ENCODE data around the gene PTPRO. TPM values are rescaled to one million over a fixed set of nuclear protein-coding genes. Genes with fewer than 3 reads are reported as not detected.

PTPRO gene
- total RNA-seq = 3.7 TPM

GRCh38 chr12:15322164-15323061, at the start of gene PTPRO:
PTPRO (plus strand) TSS chr12:15322508.
- DNase-seq (ENCODE audit: low spot score) (no peak), ATAC-seq (no peak)
- intact Hi-C loops (cut with DNase I) = no loop called here

DNA sequence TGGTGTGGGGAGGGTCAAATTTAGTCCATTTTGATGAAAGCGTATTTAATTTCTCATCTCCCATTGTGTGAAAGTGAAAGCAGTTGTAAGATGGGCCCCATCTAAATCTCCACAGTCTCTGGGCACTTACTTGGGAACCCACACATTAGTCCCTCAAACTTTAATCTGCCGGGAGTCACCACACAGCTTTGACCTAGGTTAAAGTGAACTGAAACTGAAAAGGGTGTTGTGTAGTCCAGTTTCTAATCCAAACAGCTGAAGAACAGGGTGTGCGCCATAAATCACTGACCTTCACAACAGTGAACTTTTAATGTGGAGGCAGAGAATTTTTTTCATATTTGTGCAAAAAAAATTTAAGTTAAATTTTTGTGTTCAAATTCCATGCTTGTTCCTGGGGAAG, 48.4 kb upstream of the PTPRO start:
- intact Hi-C loops (cut with DNase I) = loop anchor here (10.0 kb wide), 1 partner anchor 311 kb away; no protein-coding TSS in a partner anchor
- no peak for ATAC-seq
- DNase-seq (ENCODE audit: low spot score) = no peak

DNA sequence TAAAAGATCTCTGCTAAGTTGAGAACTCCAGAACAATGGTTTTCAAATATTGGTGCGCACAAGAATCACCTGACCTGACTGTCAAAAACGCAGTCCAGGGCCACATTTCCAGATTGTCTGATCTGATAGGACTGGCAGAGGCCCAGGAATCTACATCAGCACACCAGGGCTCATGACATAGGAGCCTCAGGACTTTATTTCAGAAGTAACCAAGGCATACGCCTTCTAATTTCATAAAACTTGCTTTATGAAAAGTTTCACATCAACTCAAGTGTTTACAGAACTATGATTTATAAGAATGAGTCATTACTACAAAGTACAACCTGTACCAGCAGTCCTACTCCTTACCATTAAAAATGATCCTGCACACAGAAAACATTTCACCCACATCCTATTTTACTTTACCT, 47.7 kb upstream of the PTPRO start:
- ATAC-seq = no peak
- intact Hi-C loops (cut with DNase I) = loop anchor here (10.0 kb wide), 1 partner anchor 310 kb away; no protein-coding TSS in a partner anchor
- no peak for DNase-seq (ENCODE audit: low spot score)

GRCh38 chr12:15276088-15276698, 46.1 kb upstream of the PTPRO start:
- DNase-seq (ENCODE audit: low spot score) = no peak
- peak; percentile 70 for ATAC-seq
- intact Hi-C loops (cut with DNase I) = loop anchor here (10.0 kb wide), 1 partner anchor 309 kb away; no protein-coding TSS in a partner anchor

- intact Hi-C loops (cut with DNase I) = loop anchor here (10.0 kb wide), 1 partner anchor 306 kb away; no protein-coding TSS in a partner anchor
- ATAC-seq (peak; percentile 71), DNase-seq (ENCODE audit: low spot score) (peak; percentile 74)
These were observed 43.3 kb upstream of the PTPRO start for GRCh38 chr12:15278816-15279658.

- intact Hi-C loops (cut with DNase I) = no loop called here
- ATAC-seq = no peak
- DNase-seq (ENCODE audit: low spot score) = no peak
These were observed 41.4 kb upstream of the PTPRO start for GRCh38 chr12:15280930-15281329.

DNA sequence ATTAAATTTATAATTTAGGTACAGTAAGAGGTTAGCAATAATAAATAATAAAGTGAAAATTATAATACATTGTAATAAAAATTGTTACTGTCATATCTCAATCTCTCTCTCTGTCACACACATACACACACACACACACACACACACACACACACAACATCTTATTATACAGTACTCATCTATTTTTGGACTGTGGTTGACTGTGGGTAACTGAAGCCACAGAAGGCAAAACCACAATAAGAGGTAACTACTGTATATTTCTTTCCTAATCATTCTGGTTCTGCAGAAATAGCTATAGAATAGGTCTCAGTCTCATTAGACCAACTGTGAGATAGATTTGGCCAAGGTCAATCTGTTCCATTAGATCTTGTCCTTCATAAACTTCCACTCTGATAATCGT, 33.1 kb upstream of the PTPRO start:
- intact Hi-C loops (cut with DNase I) = no loop called here
- DNase-seq (ENCODE audit: low spot score) (no peak), ATAC-seq (no peak)

GRCh38 chr12:15293731-15294130, 28.6 kb upstream of the PTPRO start:
- DNase-seq (ENCODE audit: low spot score) = no peak
- ATAC-seq = no peak
- intact Hi-C loops (cut with DNase I) = no loop called here

DNA sequence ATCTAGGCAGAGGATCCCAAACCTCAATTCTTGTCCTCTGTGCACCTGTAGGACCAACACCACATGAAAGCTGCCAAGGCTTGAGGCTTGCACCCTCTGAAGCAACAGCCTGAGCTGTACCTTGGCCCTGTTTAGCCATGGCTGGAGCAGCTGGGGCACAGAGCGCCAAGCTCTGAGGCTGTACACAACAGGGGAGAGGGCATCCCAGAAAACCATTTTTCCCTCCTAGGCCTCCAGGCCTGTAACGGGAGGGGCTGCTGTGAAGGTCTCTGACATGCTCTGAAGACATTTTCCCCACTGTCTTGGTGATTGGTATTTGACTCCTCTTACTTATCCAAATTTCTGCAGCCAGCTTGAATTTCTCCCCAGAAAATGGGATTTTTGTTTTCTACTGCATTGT, 22.4 kb upstream of the PTPRO start:
- intact Hi-C loops (cut with DNase I) = no loop called here
- DNase-seq (ENCODE audit: low spot score) = no peak
- no peak for ATAC-seq

GRCh38 chr12:15304296-15304695, 18.0 kb upstream of the PTPRO start:
- ATAC-seq (no peak), DNase-seq (ENCODE audit: low spot score) (no peak)
- intact Hi-C loops (cut with DNase I) = no loop called here

DNA sequence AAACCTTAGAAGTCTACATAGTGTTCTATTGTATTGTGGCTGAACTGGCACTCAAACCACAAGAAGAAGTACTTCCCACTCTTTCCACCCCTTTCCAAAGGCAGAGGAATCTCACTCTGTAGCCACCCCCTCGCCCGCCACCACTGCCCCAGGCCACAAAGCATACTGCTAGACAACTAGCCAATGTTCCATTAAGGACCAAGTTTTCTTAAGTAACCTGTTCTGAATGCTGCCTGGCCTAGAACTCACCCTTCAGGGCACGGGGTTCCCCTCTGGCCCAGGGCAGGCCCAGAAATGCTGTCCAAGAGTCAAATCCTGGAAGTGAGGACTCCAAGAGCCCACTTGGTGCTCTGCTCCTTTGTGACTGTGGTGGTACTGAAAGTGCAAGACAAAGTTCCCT, 15.7 kb upstream of the PTPRO start:
- intact Hi-C loops (cut with DNase I) = no loop called here
- no peak for ATAC-seq
- DNase-seq (ENCODE audit: low spot score) = no peak

DNA sequence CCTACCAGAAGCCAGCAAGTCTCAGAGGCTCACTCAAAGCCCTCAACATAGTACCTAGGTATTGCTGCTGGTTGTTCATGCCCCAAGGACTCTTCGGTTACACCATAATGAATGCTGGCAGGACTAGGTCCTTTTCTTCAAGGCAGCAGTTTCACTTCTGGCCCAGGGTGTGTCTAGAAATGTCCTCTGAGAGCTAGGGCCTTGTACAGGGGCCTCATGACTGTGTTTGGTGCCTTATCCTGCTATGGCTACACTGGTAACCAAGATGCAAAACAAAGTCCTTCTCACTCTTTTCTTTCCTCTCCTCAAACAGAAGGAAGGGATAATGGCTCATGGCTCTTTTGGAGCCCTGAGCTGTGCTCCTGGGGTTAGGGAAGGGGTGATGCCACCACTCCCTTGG, 15.2 kb upstream of the PTPRO start:
- intact Hi-C loops (cut with DNase I) = no loop called here
- no peak for DNase-seq (ENCODE audit: low spot score)
- ATAC-seq = no peak

- intact Hi-C loops (cut with DNase I) = no loop called here
- ATAC-seq (no peak), DNase-seq (ENCODE audit: low spot score) (no peak)
These were observed 3.5 kb upstream of the PTPRO start for GRCh38 chr12:15318841-15319240.

DNA sequence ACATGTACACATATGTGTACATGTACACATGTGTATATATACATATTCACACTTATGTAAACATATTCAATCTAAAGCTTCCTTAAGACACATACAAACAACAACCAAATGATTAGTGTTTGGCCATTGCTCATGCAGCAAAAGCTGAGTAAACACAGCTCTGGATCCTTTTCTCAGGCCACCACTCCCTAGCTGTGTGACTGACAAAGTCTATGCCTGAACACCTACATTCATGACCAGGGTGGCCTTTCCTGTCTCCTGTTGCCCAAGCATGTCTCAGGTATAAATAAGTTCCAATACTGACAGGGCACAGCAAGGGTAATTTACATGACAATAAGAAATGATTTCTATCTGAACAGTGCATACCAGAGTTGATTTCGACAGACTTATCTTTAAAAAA, 1.4 kb upstream of the PTPRO start:
- intact Hi-C loops (cut with DNase I) = no loop called here
- no peak for ATAC-seq

DNA sequence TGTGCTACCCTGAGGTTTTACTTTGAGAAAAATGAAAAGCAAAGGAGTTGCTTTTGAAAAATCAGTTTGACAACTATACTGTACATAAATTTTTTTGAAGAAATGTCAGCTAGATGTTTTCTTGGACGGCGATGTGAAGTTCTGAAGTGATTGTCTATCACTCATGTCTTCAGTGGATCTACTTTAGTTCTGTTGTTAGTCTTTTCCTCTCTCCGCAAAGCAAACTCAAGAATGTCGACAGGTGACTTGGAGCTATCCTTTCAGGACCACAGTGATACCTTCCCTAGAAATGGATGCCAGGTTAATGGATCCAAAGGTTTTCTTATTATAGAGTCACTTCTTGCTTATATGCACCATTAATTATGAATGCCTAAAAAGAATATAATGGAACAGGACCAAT, 1.2 kb downstream of the PTPRO start:
- DNase-seq (ENCODE audit: low spot score) (no peak), ATAC-seq (no peak)
- intact Hi-C loops (cut with DNase I) = no loop called here

More for the DNA sequence above, 1.4 kb upstream of the PTPRO start:
- no peak for DNase-seq (ENCODE audit: low spot score)

DNA sequence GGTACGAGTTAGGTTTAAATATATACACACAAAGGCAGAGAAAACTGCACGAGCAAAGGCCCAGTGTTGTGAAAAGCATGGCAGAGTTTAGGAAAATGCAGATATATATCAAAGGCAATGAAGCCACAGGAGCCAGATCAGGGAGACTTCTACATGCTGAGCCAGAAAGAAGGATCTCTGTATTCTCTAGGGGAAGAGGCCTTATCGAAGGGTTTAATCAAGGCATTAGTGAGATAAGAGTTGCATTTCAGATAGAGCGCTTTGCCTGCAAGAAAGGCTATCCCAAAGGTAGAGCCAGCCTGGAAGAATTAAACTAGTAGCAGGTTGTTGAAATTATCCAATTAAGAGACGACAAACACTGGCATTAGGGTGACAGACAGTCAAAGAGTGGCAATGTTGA, 7.6 kb downstream of the PTPRO start:
- DNase-seq (ENCODE audit: low spot score) (no peak), ATAC-seq (no peak)
- intact Hi-C loops (cut with DNase I) = loop anchor here (10.0 kb wide), 1 partner anchor 1575 kb away; no protein-coding TSS in a partner anchor

- no peak for DNase-seq (ENCODE audit: low spot score)
- intact Hi-C loops (cut with DNase I) = loop anchor here (10.0 kb wide), 1 partner anchor 1571 kb away; no protein-coding TSS in a partner anchor
- no peak for ATAC-seq
These were observed 11.9 kb downstream of the PTPRO start for GRCh38 chr12:15334225-15334624.

GRCh38 chr12:15335959-15336358, 13.7 kb downstream of the PTPRO start:
- intact Hi-C loops (cut with DNase I) = loop anchor here (10.0 kb wide), 1 partner anchor 1569 kb away; no protein-coding TSS in a partner anchor
- ATAC-seq = no peak
- no peak for DNase-seq (ENCODE audit: low spot score)

Measured in sciatic nerve (tissue), 2 donors.